Loucy (cell line): ENCODE measurements around the gene EID2.

Experiments
- CTCF ChIP-seq: fragments of 200-600 bp; sonication (generic); conservative IDR thresholded peaks from 2 replicates; pipeline ENCODE4 v1.5.1; 2014; ENCODE audit warnings: mild to moderate bottlenecking, antibody characterized with exemption, low read length
- EZH2phosphoT487 ChIP-seq: fragments of 200-600 bp; IDR thresholded peaks from 2 replicates; pipeline ENCODE4 v1.6.1; 2018; ENCODE audit warnings: antibody characterized with exemption, mild to moderate bottlenecking, moderate library complexity, borderline replicate concordance

- TF ChIP-seq CTCF (no peak), EZH2phosphoT487 (no peak)
Observed at GRCh38 chr19:39499932-39500331, 40.0 kb downstream of the EID2 start.
